ENCODE results near the gene IL3RA. TPM values are rescaled to one million over a fixed set of nuclear protein-coding genes. Genes with fewer than 3 reads are reported as not detected.
"Not testable (repeated sequence)": the region's sequence is repeated elsewhere in the genome, so short reads cannot be mapped to it uniquely, and the experiment has no call there.

IL3RA gene
- total RNA-seq = 7.6 TPM
- long read RNA-seq, transcript IL3RA-201 (12 exons, 1,706 nt) = major isoform, 10 of 27 reads
- long read RNA-seq, partial matches to known transcripts = 1 of 27 reads
- long read RNA-seq, other reads (novel, unspliced or antisense) = 16 of 27 reads

DNA sequence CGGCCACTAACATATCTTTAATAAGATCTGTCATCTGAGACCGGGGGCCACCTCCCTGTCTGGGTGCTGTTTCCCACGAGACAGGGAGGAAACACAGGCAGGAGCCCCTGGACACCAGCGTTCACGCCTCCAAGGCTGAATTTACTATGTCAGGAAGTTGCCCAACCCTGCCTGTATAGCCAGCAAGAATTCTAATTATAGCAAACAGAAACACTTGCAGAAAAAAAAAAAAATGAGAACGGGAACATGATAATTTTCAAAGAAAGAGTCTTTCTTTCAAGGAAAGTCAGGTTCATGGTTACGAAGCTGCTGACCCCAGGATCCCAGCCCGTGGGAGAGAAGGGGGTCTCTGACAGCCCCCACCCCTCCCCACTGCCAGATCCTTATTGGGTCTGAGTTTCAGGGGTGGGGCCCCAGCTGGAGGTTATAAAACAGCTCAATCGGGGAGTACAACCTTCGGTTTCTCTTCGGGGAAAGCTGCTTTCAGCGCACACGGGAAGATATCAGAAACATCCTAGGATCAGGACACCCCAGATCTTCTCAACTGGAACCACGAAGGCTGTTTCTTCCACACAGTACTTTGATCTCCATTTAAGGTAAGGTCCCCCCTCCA lies at the start of gene IL3RA:
TSS of gene IL3RA (plus strand) at position 455 of the 613 bp plus-strand sequence. CDS start 4,981 bp downstream, outside the sequence.
- peak; percentile 82 for DNase-seq (ENCODE audit: low spot score)
- intact Hi-C loops (cut with DNase I) = no loop called here

DNA sequence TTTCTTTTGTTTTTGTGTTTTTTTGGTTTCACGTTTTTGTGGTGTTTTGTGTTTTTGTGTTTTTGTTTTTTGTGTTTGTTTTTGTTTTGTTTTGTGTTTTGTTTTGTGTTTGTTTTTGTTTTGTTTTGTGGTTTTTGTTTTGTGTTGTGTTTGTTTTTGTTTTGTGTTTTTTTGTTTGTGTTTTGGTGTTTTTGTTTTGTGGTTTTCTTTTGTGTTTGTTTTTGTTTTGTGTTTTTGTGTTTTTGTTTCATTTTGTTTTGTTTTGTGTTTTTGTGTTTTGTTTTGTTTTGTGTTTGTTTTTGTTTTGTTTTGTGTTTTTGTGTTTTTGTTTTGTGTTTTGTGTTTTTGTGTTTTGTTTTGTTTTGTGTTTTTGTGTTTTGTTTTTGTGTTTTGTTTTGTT lies 47.0 kb upstream of the IL3RA start:
- DNase-seq (ENCODE audit: low spot score) = no peak
- intact Hi-C loops (cut with DNase I) = no loop called here

DNA sequence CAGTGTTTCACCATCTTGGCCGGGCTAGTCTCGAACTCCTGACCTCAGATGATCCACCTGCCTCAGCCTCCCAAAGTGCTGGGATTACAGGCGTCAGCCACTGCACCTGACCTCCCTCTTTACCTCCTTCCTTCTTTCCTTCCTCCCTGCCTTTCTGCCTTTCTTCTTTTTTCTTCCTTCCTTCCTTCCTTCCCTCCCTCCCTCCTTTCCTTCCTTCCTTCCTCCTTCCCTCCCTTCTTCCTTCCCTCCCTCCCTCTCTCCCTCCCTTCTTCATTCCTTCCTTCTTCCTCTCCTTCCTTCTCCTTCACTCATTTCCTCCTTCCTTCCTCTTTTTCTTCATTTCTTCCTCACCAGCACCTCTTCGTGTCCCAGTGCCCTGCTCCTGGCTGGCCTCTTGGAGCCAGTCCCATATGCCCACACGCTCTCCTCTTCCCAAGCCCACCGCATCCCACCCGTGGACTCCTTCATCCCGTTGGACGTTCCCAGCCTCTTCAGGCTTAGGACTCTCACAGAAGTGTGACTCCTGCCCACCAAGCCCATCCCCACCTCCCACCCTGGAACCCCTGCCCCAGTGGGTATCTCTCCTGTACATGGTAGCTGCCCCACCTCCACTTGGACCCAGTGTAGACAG lies 45.4 kb upstream of the IL3RA start:
- intact Hi-C loops (cut with DNase I) = no loop called here
- DNase-seq (ENCODE audit: low spot score) = no peak

DNA sequence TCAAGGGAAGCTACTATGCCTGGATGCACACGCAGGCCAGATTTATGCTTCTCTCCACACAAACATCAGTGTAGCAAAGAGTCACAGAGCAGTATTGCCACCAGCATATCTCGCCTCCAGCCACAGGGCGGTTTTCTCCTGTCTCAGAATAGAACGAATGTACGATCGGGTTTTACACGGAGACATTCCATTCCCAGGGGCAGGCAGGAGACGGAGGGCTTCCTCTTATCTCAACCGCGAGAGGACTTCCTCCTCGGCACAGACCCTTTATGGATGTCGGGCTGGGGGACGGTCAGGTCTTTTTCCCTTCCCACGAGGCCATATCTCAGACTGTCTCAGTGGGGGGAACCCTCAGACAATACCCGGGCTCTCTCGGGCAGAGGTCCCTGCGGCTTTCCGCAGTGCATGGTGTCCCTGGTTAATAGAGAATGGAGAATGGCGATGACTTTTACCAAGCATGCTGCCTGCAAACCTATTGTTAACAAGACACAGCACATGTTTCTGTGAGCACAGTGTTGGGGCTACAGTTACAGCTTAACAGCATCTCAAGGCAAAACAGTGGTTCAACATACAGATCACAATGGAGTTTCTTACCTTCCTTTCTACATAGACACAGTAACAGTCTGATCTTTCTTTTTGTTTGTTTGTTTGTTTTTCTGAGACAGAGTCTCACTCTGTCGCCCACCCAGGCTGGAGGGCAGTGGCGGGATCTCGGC lies 43.9 kb upstream of the IL3RA start:
- DNase-seq (ENCODE audit: low spot score) = no peak
- intact Hi-C loops (cut with DNase I) = no loop called here

DNA sequence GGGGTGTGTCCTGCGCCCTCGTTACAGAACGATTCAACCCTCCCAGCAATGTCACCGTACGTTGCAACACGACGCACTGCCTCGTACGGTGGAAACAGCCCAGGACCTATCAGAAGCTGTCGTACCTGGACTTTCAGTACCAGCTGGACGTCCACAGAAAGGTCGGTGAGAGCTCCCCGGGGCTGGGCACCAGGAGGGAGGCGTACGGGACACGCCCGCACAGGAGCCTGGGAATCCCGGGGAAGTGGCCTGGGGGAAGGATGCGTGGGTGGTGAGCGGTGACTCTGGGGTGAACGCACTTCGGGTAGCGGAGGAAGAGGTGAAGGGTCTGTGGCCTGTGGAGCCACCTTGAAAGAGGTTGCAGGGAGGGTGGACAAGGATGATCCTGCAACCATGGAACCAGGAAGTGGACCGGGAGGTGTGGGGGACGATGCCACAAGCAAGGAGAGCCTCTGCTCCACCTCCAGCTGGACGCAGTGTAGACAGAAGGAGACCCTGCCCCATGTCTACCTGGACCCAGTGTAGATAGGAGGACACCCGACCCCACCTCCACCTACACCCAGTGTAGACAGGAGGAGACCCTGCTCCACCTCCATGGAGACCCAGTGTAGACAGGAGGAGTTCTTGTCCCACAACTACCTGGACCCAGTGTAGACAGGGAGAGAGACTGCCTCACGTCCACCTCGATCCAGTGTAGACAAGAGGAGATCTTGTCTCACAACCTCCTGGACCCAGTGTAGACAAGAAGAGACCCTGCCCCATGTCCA lies 42.1 kb upstream of the IL3RA start:
- intact Hi-C loops (cut with DNase I) = no loop called here
- DNase-seq (ENCODE audit: low spot score) = no peak

DNA sequence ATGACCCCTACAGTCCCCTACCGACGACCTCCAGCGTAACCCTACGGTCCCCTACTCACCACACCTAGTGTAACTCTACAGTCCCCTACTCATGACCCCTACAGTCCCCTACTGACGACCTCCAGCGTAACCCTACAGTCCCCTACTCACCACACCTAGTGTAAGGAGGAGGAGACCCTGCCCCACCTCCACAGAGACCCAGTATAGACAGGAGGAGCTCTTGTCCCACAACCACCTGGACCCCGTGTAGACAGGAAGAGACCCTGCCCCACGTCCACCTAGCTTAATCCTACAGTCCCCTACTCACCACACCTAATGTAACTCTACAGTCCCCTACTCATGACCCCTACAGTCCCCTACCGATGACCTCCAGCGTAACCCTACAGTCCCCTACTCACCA lies 41.0 kb upstream of the IL3RA start:
- intact Hi-C loops (cut with DNase I) = no loop called here
- no peak for DNase-seq (ENCODE audit: low spot score)

DNA sequence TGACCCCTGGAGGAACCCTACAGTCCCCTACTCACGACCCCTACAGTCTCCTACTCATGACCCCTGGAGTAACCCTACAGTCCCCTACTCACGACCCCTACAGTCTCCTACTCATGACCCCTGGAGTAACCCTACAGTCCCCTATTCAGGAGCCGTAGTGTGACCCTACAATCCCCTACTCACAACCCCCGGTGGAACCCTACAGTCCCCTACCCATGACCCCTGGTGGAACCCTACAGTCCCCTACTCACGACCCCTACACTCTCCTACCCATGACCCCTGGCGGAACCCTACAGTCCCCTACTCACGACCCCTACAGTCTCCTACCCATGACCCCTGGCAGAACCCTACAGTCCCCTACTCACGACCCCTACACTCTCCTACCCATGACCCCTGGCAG lies 39.0 kb upstream of the IL3RA start:
- intact Hi-C loops (cut with DNase I); DNase-seq (ENCODE audit: low spot score): not testable (repeated sequence)

DNA sequence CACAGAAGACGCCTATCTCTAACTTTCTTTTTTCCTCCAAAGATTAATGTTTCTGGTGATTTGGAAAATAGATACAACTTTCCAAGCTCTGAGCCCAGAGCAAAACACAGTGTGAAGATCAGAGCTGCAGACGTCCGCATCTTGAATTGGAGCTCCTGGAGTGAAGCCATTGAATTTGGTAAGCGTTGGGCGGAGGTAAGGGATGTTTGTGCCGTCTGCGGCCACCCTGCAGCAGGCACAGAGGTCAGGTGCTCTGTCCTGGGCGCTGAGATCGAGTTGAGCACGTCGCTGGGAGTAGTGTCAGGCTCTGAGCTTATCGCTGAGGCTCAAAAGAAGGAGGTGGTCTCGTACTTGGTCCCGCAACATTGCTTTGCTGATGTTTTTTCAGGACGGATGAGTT lies 36.1 kb upstream of the IL3RA start:
- intact Hi-C loops (cut with DNase I) = no loop called here
- no peak for DNase-seq (ENCODE audit: low spot score)

DNA sequence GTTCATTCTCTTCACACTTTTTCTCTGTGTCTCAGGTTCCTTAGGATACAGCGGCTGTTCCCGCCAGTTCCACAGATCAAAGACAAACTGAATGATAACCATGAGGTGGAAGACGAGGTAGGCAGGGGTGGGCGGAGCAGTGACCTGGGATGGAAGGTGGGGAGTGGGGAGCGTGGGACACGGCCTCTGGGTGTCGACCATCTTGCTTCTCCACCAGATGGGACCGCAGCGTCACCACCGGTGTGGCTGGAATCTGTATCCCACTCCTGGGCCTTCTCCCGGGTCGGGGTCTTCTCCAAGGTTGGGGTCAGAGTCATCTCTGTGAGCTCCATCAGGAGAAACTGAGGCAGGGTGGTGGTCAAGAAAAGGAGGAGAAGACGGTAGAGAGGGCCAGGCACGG lies 31.2 kb upstream of the IL3RA start:
- no peak for DNase-seq (ENCODE audit: low spot score)
- intact Hi-C loops (cut with DNase I) = no loop called here

DNA sequence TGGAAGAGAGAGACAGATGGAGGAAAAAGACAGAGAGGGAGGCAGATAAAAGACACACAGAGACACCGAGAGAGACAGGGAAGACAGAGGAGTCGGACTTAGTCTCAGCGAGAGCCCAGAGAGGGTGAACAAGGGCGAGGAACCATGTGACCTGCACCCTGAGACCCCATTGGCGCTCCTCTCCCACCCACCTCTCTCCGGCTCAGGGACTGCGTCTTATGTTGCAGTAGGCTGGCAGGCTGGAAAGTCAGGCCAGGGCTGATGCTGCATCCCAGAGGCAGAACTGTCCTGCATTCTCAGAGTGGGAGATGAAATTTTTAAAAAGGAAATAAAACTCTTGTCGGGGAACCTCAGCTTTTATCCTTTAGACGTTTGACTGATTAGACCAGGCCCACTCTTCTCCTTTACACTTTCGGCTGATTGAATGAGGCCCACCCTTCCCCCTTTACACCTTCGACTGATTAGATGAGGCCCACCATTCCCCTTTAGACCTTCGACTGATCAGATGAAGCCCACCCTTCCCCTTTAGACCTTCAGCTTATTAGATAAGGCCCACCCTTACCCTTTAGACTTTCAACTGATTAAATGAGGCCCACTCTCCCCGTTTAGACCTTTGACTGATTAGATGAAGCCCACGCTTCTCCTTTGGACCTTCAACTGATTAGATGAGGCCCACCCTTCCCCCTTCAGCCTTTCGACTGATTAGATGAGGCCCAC lies 29.5 kb upstream of the IL3RA start:
- DNase-seq (ENCODE audit: low spot score) = no peak
- intact Hi-C loops (cut with DNase I) = no loop called here

DNA sequence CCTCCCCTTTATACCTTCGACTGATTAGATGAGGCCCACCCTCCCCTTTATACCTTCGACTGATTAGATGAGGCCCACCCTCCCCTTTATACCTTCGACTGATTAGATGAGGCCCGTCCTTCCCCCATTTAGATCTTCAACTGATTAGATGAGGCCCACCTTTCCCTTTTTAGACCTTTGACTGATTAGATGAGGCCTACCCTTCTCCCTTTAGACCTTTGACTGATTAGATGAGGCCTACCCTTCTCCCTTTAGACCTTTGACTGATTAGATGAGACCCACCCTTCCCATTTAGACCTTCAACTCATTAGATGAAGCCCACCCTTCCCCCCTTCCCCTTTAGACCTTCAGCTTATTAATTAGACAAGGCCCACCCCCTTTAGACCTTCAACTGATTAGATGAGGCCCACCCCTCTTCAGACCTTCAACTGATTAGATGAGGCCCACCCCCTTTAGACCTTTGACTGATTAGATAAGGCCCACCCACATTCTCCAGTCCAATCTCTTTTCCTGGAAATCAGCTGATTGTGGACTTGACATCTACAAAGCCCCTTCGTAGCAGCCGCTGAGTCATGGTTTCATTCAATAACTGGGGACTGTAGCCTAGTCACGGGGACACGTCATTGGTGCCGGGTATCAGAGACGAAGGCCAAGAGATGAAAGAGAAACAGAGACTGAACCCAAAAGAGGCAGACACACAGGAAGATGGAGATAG lies 28.8 kb upstream of the IL3RA start:
- intact Hi-C loops (cut with DNase I) = no loop called here

DNA sequence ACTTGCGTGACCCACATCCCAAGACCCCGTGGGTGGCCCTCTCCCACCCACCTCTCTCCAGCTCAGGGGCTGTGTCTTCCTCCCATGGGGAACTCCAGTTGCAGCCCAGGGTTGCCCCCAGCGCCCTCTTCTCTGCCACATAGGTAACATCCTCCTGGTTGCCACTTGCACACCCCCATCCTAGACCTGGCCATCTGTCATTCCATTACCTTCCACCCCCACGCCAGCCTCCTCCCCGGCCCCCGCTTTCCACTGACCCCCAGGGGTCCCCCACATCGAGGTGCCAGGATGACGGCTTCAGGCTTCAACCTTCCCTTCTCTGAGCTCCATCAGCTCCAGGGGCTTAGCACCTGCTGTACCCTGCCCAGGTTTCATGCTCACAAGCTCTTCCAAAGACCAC lies 28.1 kb upstream of the IL3RA start:
- no peak for DNase-seq (ENCODE audit: low spot score)
- intact Hi-C loops (cut with DNase I) = no loop called here

More for the DNA sequence above, 28.8 kb upstream of the IL3RA start:
- DNase-seq (ENCODE audit: low spot score) = no peak

DNA sequence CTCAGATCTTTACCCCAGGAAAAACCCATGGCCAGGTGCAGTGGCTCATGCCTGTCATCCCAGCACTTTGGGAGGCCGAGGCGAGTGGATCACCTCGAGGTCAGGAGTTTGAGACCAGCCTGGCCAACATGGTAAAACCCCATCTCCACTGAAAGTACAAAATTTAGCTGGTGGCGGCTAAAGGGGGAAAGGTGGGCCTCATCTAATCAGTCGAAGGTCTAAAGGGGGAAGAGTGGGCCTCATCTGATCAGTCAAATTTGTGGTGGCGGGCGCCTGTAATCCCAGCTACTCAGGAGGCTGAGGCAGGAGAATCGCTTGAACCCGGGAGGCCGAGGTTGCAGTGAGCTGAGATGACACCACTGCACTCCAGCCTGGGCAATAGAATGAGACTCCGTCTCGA lies 27.7 kb upstream of the IL3RA start:
- DNase-seq (ENCODE audit: low spot score); intact Hi-C loops (cut with DNase I): not testable (repeated sequence)

DNA sequence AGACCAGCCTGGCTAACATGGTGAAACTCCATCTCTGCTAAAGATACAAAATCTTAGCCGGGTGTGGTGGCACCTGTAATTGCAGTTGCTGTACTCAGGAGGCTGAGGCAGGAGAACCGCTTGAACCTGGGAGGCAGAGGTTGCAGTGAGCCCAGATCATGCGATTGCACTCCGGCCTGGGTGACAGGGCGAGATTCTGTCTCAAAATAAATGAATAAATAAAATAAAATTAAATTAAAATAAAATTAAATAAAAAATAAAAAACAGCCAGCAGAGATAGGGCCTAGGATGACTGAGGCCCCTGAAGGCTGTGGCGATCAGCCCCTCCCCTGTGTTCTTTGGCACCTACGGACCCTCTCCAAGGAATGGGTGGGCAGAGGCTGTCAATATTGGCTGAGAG lies 22.8 kb upstream of the IL3RA start:
- intact Hi-C loops (cut with DNase I) = no loop called here
- DNase-seq (ENCODE audit: low spot score) = no peak

DNA sequence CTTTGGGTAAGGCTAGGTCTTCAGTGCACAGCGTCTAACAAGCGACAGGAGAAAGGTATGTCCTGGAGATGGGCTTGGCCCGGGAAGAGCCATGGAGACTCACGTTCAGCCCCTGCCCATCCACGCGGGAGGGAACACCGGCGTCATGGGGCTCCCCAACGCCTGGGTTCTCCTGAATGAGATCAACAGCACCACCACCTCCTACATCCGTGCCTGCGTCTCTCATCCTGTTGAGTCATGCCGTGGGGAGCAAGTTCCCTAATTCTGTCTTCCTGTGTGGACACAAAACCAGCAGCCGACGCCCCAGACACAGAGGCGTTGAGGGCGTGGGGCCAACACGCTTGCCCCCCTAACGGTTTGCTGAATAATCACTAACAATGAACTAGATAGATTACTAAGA lies 20.1 kb upstream of the IL3RA start:
- intact Hi-C loops (cut with DNase I) = no loop called here
- DNase-seq (ENCODE audit: low spot score) = peak; percentile 93

DNA sequence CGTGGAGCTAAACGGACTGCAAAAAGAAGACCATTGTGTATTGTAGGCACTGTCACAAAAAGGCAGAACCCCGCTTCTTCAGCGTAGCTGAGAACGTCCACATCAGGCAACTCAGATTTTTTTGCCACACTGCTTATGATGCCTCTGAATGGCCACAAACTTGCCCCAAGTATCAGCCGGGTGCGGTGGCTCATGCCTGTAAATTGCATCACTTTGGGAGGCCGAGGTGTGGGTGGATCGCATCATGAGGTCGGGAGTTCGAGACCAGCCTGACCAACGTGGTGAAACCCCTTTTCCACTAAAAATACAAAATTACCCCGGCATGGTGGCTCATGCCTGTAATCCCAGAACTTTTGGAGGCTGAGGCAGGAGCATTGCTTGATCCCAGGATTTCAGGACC lies 14.9 kb upstream of the IL3RA start:
- intact Hi-C loops (cut with DNase I) = no loop called here
- DNase-seq (ENCODE audit: low spot score) = no peak

DNA sequence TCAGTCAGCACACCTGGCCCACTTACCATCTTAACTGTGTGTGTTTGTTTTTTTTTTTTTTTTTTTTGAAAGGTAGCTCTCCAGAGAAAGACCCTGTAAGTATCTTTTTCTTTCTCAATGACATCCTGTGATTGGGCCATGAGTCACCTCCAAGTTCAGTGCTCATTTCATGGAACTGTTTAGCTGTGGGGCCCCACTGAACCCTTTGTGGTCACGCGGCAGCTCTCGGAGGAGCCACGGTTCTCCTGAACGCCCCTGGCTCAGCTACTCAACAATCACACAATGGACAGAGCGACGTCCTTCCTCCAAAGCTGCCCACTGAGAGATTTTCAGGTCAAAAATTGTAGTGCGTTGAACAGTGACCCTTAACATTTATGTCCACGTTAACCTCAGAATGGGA lies 14.2 kb upstream of the IL3RA start:
- no peak for DNase-seq (ENCODE audit: low spot score)
- intact Hi-C loops (cut with DNase I) = no loop called here

DNA sequence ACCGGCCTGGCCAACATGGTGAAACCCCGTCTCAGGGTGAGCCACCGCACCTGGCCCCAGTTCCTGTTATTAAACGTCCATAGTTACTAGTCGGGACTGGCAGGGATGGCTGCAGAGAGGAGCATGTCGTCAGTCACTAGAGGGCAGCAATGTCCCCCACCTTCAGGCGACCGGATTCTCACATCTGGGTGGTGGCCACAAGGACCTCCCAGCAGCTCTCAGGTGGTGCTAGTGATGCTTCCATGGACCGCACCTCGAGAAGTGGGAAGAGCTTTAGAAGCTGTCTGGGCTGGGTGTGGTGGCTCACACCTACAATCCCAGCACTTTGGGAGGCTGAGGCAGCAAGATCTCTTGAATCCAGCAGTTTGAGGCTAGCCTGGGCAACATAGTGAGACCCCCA lies 13.3 kb upstream of the IL3RA start:
- no peak for DNase-seq (ENCODE audit: low spot score)
- intact Hi-C loops (cut with DNase I) = no loop called here
